ENCODE results near the gene POU5F1.

DNA sequence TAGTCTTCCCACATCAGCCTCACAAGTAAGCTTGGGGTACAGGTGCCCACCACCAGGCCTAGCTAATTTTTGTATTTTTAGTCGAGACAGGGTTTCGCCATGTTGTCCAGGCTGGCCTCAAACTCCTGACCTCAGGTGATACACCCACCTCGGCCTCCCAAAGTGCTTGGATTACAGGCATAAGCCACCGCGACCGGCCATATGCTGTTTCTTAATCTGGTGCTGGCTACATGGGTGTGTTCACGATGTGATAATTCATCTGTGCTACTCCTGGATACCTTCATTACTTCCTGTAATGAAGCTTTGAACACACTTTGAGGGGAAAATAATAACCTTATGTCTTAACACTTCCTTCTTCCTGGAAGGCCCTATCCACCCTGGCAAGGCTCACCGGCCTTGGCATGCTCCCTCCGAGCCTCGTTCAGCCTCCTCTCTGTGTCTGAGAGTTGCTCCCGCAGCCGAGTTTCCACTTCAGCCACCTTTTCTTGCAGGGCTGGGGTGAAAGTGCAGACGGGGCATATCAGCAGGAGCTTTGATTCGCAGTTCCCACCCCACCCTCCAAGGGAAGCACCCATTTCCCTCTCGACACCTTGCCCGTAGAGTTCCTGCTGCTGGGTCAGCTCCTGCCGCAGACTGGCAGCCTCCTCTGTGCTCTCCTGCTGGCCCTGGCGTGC is 26.0 kb downstream of the POU5F1 start:
- TF ChIP-seq, protein P1, sequence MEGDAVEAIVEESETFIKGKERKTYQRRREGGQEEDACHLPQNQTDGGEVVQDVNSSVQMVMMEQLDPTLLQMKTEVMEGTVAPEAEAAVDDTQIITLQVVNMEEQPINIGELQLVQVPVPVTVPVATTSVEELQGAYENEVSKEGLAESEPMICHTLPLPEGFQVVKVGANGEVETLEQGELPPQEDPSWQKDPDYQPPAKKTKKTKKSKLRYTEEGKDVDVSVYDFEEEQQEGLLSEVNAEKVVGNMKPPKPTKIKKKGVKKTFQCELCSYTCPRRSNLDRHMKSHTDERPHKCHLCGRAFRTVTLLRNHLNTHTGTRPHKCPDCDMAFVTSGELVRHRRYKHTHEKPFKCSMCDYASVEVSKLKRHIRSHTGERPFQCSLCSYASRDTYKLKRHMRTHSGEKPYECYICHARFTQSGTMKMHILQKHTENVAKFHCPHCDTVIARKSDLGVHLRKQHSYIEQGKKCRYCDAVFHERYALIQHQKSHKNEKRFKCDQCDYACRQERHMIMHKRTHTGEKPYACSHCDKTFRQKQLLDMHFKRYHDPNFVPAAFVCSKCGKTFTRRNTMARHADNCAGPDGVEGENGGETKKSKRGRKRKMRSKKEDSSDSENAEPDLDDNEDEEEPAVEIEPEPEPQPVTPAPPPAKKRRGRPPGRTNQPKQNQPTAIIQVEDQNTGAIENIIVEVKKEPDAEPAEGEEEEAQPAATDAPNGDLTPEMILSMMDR (conservative IDR thresholded peaks at IDR 0.05 in 1 of 2, IDR thresholded peaks at IDR 0.05 in 1 of 2; ENCODE audit: extremely low read depth in 1 of 2, insufficient read depth in 1 of 2, low read depth in 1 of 2, low read length in 2 of 2), result no peak
- no peak for TF ChIP-seq EZH2 (IDR thresholded peaks at IDR 0.05; ENCODE audit: borderline replicate concordance, low read length)

Measured in mammary epithelial cell (primary cell).